ENCODE data around the gene THSD7B. TPM values are rescaled to one million over a fixed set of nuclear protein-coding genes. Genes with fewer than 3 reads are reported as not detected.
"Not testable (repeated sequence)": the region's sequence is repeated elsewhere in the genome, so short reads cannot be mapped to it uniquely, and the experiment has no call there.

Gene THSD7B
- total RNA-seq, 4 donors from 2014 or later: 0.80 to 0.83 TPM; not detected in 2

GRCh38 chr2:136966485-136966884 is 201.1 kb downstream of the THSD7B start:
- peaks cover 0 to 2% (median 0%) of the 10 kb centered on the region in 4 donors for H3K9me3 ChIP-seq
- no peak overlapping the region for H3K4me3 ChIP-seq
- TF ChIP-seq CTCF (IDR thresholded peaks at IDR 0.05) (no peak), POLR2A (IDR thresholded peaks at IDR 0.05) (no peak)
- H3K4me1 ChIP-seq: no peaks in the 10 kb centered on the region
- DNase-seq: no peak
- no peaks in the 10 kb centered on the region for H3K36me3 ChIP-seq
- H3K27ac ChIP-seq: no peak overlapping the region
- H3K27me3 ChIP-seq: no peaks in the 10 kb centered on the region

- DNase-seq: no peak
- no peaks in the 10 kb centered on the region for H3K36me3 ChIP-seq
- TF ChIP-seq POLR2A (IDR thresholded peaks at IDR 0.05): no peak
- no peak for TF ChIP-seq CTCF (IDR thresholded peaks at IDR 0.05)
- H3K4me1 ChIP-seq: no peaks in the 10 kb centered on the region
- H3K27me3 ChIP-seq: no peaks in the 10 kb centered on the region
- no peak overlapping the region for H3K4me3 ChIP-seq
- H3K27ac ChIP-seq: no peak overlapping the region
- no peaks in the 10 kb centered on the region for H3K9me3 ChIP-seq
Measured at GRCh38 chr2:136980303-136980702, 215.0 kb downstream of the THSD7B start.

- not testable (repeated sequence) for H3K27ac ChIP-seq
Measured at GRCh38 chr2:136981689-136982088, 216.3 kb downstream of the THSD7B start.

GRCh38 chr2:136985044-136985443 is 219.7 kb downstream of the THSD7B start:
- H3K4me1 ChIP-seq: no peaks in the 10 kb centered on the region
- no peaks in the 10 kb centered on the region for H3K9me3 ChIP-seq
- H3K27me3 ChIP-seq: no peaks in the 10 kb centered on the region
- DNase-seq: no peak
- H3K36me3 ChIP-seq: no peaks in the 10 kb centered on the region
- H3K4me3 ChIP-seq: no peak overlapping the region
- H3K27ac ChIP-seq: no peak overlapping the region
- TF ChIP-seq CTCF (IDR thresholded peaks at IDR 0.05) (no peak), POLR2A (IDR thresholded peaks at IDR 0.05) (no peak)

More at GRCh38 chr2:136981689-136982088, 216.3 kb downstream of the THSD7B start:
- not testable (repeated sequence) for H3K36me3 ChIP-seq, H3K9me3 ChIP-seq, H3K27me3 ChIP-seq, DNase-seq, H3K4me3 ChIP-seq, H3K4me1 ChIP-seq

- no peak for DNase-seq
- Histone ChIP-seq H3K9me3 (no peaks in the 10 kb centered on the region), H3K36me3 (no peaks in the 10 kb centered on the region), H3K27me3 (no peaks in the 10 kb centered on the region), H3K4me3 (no peak overlapping the region), H3K27ac (no peak overlapping the region), H3K4me1 (no peaks in the 10 kb centered on the region)
- TF ChIP-seq CTCF (IDR thresholded peaks at IDR 0.05) (no peak), POLR2A (IDR thresholded peaks at IDR 0.05) (no peak)
Measured at GRCh38 chr2:136986605-136987221, 221.4 kb downstream of the THSD7B start.

GRCh38 chr2:136990316-136990715 is 225.0 kb downstream of the THSD7B start:
- TF ChIP-seq POLR2A (IDR thresholded peaks at IDR 0.05): no peak
- TF ChIP-seq CTCF (IDR thresholded peaks at IDR 0.05): no peak
- Histone ChIP-seq H3K27me3 (no peaks in the 10 kb centered on the region), H3K36me3 (no peaks in the 10 kb centered on the region), H3K4me3 (no peak overlapping the region), H3K4me1 (no peaks in the 10 kb centered on the region), H3K9me3 (no peaks in the 10 kb centered on the region), H3K27ac (no peak overlapping the region)
- DNase-seq: no peak

Measured in Peyer's patch (tissue), 4 donors.